ENCODE results near the gene STIP1.

- TF ChIP-seq CTCF (IDR thresholded peaks at IDR 0.05 in 2 of 3, conservative IDR thresholded peaks at IDR 0.05 in 1 of 3; ENCODE audit: insufficient read depth in 2 of 3, low read depth in 1 of 3, low read length in 3 of 3) (no peak), NFIC (IDR thresholded peaks at IDR 0.05) (no peak), POLR2AphosphoS5 (IDR thresholded peaks at IDR 0.05; ENCODE audit: control insufficient read depth, insufficient read depth, low read depth, low read length) (no peak), CBX8 (IDR thresholded peaks at IDR 0.05; ENCODE audit: borderline replicate concordance, extremely low read depth, low read depth, low read length, poor library complexity, severe bottlenecking) (no peak), ATF3 (IDR thresholded peaks at IDR 0.05) (no peak), ATF3 (CRISPR knock-in tag; conservative IDR thresholded peaks at IDR 0.05) (no peak), ZNF263 (CRISPR knock-in tag; IDR thresholded peaks at IDR 0.05; ENCODE audit: borderline replicate concordance) (no peak), DDX20 (tag; IDR thresholded peaks at IDR 0.05; ENCODE audit: low read depth) (no peak), ZBTB49 (CRISPR knock-in tag; IDR thresholded peaks at IDR 0.05; ENCODE audit: borderline replicate concordance) (no peak), KAT8 (IDR thresholded peaks at IDR 0.05; ENCODE audit: low read depth) (no peak), TAF1 (IDR thresholded peaks at IDR 0.05; ENCODE audit: control insufficient read depth, extremely low read depth, insufficient read depth, low read length, severe bottlenecking) (no peak), TFAM (CRISPR knock-in tag; conservative IDR thresholded peaks at IDR 0.05) (no peak), PRPF4 (IDR thresholded peaks at IDR 0.05; ENCODE audit: insufficient read depth, low read depth, low read length, poor library complexity, severe bottlenecking) (no peak)
Measured at GRCh38 chr11:64253481-64253880, 67.5 kb downstream of the STIP1 start.
